Breast epithelium (tissue), 4 donors: ENCODE results near the gene CACNG4. TPM values are rescaled to one million over a fixed set of nuclear protein-coding genes. Genes with fewer than 3 reads are reported as not detected.

ENCODE experiments used
- DNase-seq, 2 donors: peaks; one replicate each; pipeline ENCODE4 v3.0.0-alpha.2; 2019; ENCODE audit warnings: low spot score in 2 of 2
- H3K27ac ChIP-seq, 2 donors: fragments of 200-600 bp; sonication (generic) in 1 of 2; one replicate each; pipeline ENCODE4 v1.5.1; 2016 to 2019; ENCODE audit warnings: mild to moderate bottlenecking in 1 of 2
- H3K27me3 ChIP-seq, 2 donors: fragments of 200-600 bp; sonication (generic) in 1 of 2; one replicate each; pipeline versions ENCODE4 v1.5.1 to v1.6.0; 2017 to 2019; ENCODE audit warnings: control low read depth in 1 of 2, mild to moderate bottlenecking in 1 of 2
- H3K36me3 ChIP-seq: fragments of 200-600 bp; one replicate; pipeline ENCODE4 v1.5.1; 2019
- H3K4me1 ChIP-seq, 2 donors: fragments of 200-600 bp; sonication (generic); one replicate each; pipeline ENCODE4 v1.5.1; 2016 to 2019; ENCODE audit warnings: control low read depth in 1 of 2
- H3K4me3 ChIP-seq, 3 donors: fragments of 200-600 bp; sonication (generic); 1 replicate in 2 of 3; 2 replicates in 1 of 3; pipeline ENCODE4 v1.5.1; 2016 to 2019; ENCODE audit warnings: mild to moderate bottlenecking in 3 of 3, moderate library complexity in 2 of 3
- H3K9me3 ChIP-seq, 2 donors: fragments of 200-600 bp; sonication (generic) in 1 of 2; one replicate each; pipeline ENCODE4 v1.5.1; 2016 to 2019; ENCODE audit warnings: control low read depth in 1 of 2
- CTCF ChIP-seq, 3 donors: fragments of 450-650 bp; IDR thresholded peaks; one replicate each; pipeline ENCODE4 v1.5.1; 2016 to 2017; ENCODE audit warnings: antibody characterized with exemption in 3 of 3, mild to moderate bottlenecking in 3 of 3, moderate library complexity in 3 of 3
- POLR2A ChIP-seq: fragments of 450-650 bp; IDR thresholded peaks from one replicate; pipeline ENCODE4 v1.6.1; 2016; ENCODE audit warnings: antibody characterized with exemption, mild to moderate bottlenecking, moderate library complexity
- POLR2AphosphoS5 ChIP-seq, 3 donors: sonication (generic); formaldehyde crosslinking; IDR thresholded peaks; one replicate each; pipeline ENCODE4 v1.6.1; 2017; ENCODE audit warnings: antibody characterized with exemption in 3 of 3
- intact Hi-C: fragments of 100-400 bp; cut with DNase I; formaldehyde crosslinking; loops from one replicate; pipeline ENCODE4 v1.15.1; 2023; ENCODE audit warnings: low total_unique reads
- total RNA-seq, 3 donors: library from RNA; depleted of rRNA; stranded (reverse); fragments of >200 nt; gene quantifications; one replicate each; pipeline ENCODE4 v1.1.0, GENCODE V29; 2016

The CACNG4 gene
- total RNA-seq, 3 donors from 2014 or later = 2.6 to 7.3 TPM; not detected in 1

- Histone ChIP-seq H3K4me1 (no peaks in the 10 kb centered on the region), H3K36me3 (no peaks in the 10 kb centered on the region), H3K27ac (no peak overlapping the region), H3K27me3 (no peaks in the 10 kb centered on the region), H3K4me3 (no peak overlapping the region), H3K9me3 (peaks cover 9 to 27% of the 10 kb centered on the region in 2 donors)
- TF ChIP-seq POLR2AphosphoS5 (IDR thresholded peaks at IDR 0.05) (no peak), POLR2A (no peak), CTCF (IDR thresholded peaks at IDR 0.05) (no peak)
- DNase-seq = no peak
- intact Hi-C loops = no loop called here
Observed at GRCh38 chr17:67044940-67045339, 80.4 kb downstream of the CACNG4 start.

- intact Hi-C loops = no loop called here
- no peaks in the 10 kb centered on the region for H3K36me3 ChIP-seq
- H3K27me3 ChIP-seq = no peaks in the 10 kb centered on the region
- TF ChIP-seq POLR2A (no peak), CTCF (IDR thresholded peaks at IDR 0.05) (no peak), POLR2AphosphoS5 (IDR thresholded peaks at IDR 0.05) (no peak)
- H3K9me3 ChIP-seq = peaks cover 12 to 34% of the 10 kb centered on the region in 2 donors
- no peaks in the 10 kb centered on the region for H3K4me1 ChIP-seq
- H3K27ac ChIP-seq = no peak overlapping the region
- no peak for DNase-seq
- H3K4me3 ChIP-seq = no peak overlapping the region
Observed at GRCh38 chr17:67046398-67046797, 81.9 kb downstream of the CACNG4 start.

- TF ChIP-seq POLR2A = no peak
- TF ChIP-seq POLR2AphosphoS5 (IDR thresholded peaks at IDR 0.05) = no peak
- TF ChIP-seq CTCF (IDR thresholded peaks at IDR 0.05) = no peak
- H3K36me3 ChIP-seq = no peaks in the 10 kb centered on the region
Observed at GRCh38 chr17:67047382-67047781, 82.9 kb downstream of the CACNG4 start.

GRCh38 chr17:67049025-67049739, 84.7 kb downstream of the CACNG4 start:
- TF ChIP-seq POLR2AphosphoS5 (IDR thresholded peaks at IDR 0.05) (no peak), CTCF (IDR thresholded peaks at IDR 0.05) (no peak), POLR2A (no peak)
- no peak for DNase-seq
- Histone ChIP-seq H3K36me3 (no peaks in the 10 kb centered on the region), H3K9me3 (peaks cover 12 to 34% of the 10 kb centered on the region in 2 donors), H3K4me3 (no peak overlapping the region), H3K27ac (no peak overlapping the region), H3K27me3 (no peaks in the 10 kb centered on the region), H3K4me1 (no peaks in the 10 kb centered on the region)
- intact Hi-C loops = no loop called here

More at GRCh38 chr17:67047382-67047781, 82.9 kb downstream of the CACNG4 start:
- H3K27ac ChIP-seq = no peak overlapping the region
- no peaks in the 10 kb centered on the region for H3K4me1 ChIP-seq
- H3K4me3 ChIP-seq = no peak overlapping the region
- H3K27me3 ChIP-seq = no peaks in the 10 kb centered on the region
- DNase-seq = no peak
- H3K9me3 ChIP-seq = peaks cover 12 to 34% of the 10 kb centered on the region in 2 donors
- intact Hi-C loops = no loop called here

GRCh38 chr17:67050066-67050465, 85.6 kb downstream of the CACNG4 start:
- DNase-seq = no peak
- Histone ChIP-seq H3K27ac (no peak overlapping the region), H3K9me3 (peaks cover 12 to 34% of the 10 kb centered on the region in 2 donors), H3K36me3 (no peaks in the 10 kb centered on the region), H3K4me1 (no peaks in the 10 kb centered on the region), H3K27me3 (no peaks in the 10 kb centered on the region), H3K4me3 (no peak overlapping the region)
- intact Hi-C loops = no loop called here
- TF ChIP-seq POLR2AphosphoS5 (IDR thresholded peaks at IDR 0.05) = no peak
- no peak for TF ChIP-seq POLR2A
- TF ChIP-seq CTCF (IDR thresholded peaks at IDR 0.05) = no peak
